ENCODE data around the gene ZNF668. TPM values are rescaled to one million over a fixed set of nuclear protein-coding genes. Genes with fewer than 3 reads are reported as not detected.
"Not testable (repeated sequence)": the region's sequence is repeated elsewhere in the genome, so short reads cannot be mapped to it uniquely, and the experiment has no call there.

ZNF668 gene
- total and polyA plus RNA-seq, 7 donors, result 4.8 to 12.5 (median 6.4) TPM

DNA sequence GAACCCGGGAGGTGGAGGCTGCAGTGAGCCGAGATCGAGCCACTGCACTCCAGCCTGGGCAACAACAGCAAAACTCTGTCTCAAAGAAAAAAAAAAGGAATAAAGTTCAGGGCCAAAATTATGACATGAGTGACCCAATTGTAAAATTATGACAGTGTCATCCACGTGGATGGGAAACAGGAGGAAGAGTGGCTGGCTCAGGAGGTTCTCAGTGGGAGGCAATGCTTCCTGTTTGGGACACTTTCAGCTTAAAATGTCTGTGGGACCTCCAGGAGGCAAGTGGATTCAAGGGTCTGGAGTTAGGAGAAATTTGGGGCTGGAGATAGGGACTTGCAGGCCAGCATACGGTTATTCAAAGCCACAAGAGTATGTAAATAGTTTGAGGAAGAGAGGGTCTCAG is 48.7 kb downstream of the ZNF668 start:
- TF ChIP-seq POLR2AphosphoS5 (IDR thresholded peaks at IDR 0.05), result peak in 1 of 4 donors; percentile 34
- TF ChIP-seq, protein P1, sequence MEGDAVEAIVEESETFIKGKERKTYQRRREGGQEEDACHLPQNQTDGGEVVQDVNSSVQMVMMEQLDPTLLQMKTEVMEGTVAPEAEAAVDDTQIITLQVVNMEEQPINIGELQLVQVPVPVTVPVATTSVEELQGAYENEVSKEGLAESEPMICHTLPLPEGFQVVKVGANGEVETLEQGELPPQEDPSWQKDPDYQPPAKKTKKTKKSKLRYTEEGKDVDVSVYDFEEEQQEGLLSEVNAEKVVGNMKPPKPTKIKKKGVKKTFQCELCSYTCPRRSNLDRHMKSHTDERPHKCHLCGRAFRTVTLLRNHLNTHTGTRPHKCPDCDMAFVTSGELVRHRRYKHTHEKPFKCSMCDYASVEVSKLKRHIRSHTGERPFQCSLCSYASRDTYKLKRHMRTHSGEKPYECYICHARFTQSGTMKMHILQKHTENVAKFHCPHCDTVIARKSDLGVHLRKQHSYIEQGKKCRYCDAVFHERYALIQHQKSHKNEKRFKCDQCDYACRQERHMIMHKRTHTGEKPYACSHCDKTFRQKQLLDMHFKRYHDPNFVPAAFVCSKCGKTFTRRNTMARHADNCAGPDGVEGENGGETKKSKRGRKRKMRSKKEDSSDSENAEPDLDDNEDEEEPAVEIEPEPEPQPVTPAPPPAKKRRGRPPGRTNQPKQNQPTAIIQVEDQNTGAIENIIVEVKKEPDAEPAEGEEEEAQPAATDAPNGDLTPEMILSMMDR (IDR thresholded peaks at IDR 0.05), result no peak
- Histone ChIP-seq H3K4me3 (no peak overlapping the region), H3K27ac (no peak overlapping the region), H3K9me3 (no peaks in the 10 kb centered on the region), H3K36me3 (no peaks in the 10 kb centered on the region), H3K27me3 (no peaks in the 10 kb centered on the region), H3K4me1 (no peaks in the 10 kb centered on the region)
- 84 to 85% methylated on average over 5 of the region's 5 CpGs for WGBS, 2 donors
- no peak for DNase-seq
- intact Hi-C loops (cut with DNase I), result no loop called here

DNA sequence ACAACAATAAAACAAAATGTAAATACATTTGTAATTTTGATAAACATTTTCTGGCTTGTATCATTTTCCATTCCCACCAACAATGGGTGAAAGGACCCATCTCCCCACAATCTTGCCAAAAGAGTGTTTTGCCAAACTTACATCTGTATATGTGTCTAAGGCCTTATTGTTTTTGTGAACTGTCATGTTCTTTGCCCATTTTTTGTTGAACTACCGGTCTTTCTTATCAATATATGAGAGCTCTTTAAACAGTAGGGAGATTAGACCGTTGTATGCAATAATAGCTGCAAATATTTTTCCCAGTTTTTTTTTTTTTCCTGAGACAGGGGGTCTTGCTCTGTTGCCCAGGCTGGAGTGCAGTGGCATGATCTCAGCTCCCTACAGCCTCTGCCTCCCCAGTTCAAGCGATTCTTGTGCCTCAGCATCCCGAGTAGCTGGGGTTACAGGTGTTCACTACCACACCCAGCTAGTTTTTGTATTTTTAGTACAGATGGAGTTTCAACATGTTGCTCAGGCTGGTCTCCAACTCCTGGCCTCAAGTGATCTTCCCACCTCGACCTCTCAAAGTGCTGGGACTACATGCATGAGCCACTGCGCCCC is 50.3 kb downstream of the ZNF668 start:
- Histone ChIP-seq H3K27me3 (no peaks in the 10 kb centered on the region), H3K4me1 (no peaks in the 10 kb centered on the region), H3K9me3 (no peaks in the 10 kb centered on the region), H3K36me3 (no peaks in the 10 kb centered on the region), H3K27ac (no peak overlapping the region), H3K4me3 (no peak overlapping the region)
- TF ChIP-seq POLR2AphosphoS5 (IDR thresholded peaks at IDR 0.05) (no peak), EP300 (IDR thresholded peaks at IDR 0.05) (no peak), POLR2A (IDR thresholded peaks at IDR 0.05) (no peak)
- TF ChIP-seq, protein P1 (IDR thresholded peaks at IDR 0.05), result no peak
- WGBS, 2 donors, result 69 to 85% methylated on average over 6 of the region's 6 CpGs
- intact Hi-C loops (cut with DNase I), result no loop called here
- DNase-seq, result no peak

DNA sequence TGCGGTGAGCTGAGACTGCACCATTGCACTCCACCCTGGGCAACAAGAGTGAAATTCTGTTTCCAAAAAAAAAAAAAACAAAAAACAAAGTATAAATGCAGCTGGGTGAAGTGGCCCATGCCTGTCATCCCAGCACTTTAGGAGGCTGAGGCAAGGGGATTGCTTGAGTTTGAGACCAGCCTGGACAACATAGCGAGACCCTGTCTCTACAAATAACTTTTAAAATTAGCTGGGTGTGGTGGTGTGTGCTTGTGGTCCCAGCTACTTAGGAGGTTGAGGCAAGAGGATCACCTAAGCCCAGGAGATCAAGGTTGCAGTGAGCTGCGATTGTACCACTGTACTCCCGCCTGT is 50.8 kb downstream of the ZNF668 start:
- TF ChIP-seq, protein P1 (IDR thresholded peaks at IDR 0.05), result no peak
- no peak for TF ChIP-seq POLR2AphosphoS5 (IDR thresholded peaks at IDR 0.05)
- TF ChIP-seq POLR2A (IDR thresholded peaks at IDR 0.05), result no peak
- TF ChIP-seq EP300 (IDR thresholded peaks at IDR 0.05), result no peak
- Histone ChIP-seq H3K27me3 (no peaks in the 10 kb centered on the region), H3K27ac (no peak overlapping the region), H3K4me1 (no peaks in the 10 kb centered on the region), H3K4me3 (no peak overlapping the region), H3K36me3 (no peaks in the 10 kb centered on the region), H3K9me3 (no peaks in the 10 kb centered on the region)
- intact Hi-C loops (cut with DNase I), result no loop called here
- 95% methylated on average over 4 of the region's 4 CpGs for WGBS, 2 donors
- DNase-seq, result no peak

DNA sequence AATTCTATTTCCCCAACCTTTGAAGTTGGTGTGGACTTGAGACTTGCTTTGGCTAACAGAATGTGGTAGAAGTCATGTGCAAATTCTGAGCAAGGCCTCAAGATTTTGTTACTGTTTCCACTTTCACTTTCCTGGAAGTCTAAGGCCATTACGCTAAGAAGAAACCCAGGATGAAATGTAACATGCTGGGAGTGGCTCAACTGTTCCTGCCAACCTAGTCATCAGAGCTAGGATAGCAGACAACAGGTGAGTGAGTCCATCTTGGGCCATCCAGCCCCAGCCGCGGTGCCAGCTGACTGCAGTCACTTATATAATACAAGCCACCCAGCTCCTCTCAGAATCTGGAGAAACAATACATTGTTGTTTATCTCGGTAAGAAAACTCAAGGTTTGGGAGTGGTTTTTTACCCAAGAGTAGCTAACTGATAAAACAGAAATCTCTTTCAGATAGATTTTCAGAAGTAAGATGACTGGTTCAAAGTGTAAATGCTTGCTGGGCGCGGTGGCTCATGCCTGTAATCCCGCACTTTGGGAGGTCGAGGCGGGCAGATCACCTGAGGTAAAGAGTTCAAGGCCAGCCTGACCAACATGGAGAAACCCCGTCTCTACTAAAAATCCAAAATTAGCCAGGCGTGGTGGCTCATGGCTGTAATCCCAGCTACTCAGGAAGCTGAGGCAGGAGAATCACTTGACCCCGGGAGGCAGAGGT is 51.3 kb downstream of the ZNF668 start:
- Histone ChIP-seq H3K27me3 (no peaks in the 10 kb centered on the region), H3K9me3 (no peaks in the 10 kb centered on the region), H3K27ac (no peak overlapping the region), H3K4me1 (no peaks in the 10 kb centered on the region), H3K4me3 (no peak overlapping the region), H3K36me3 (no peaks in the 10 kb centered on the region)
- 59 to 77% methylated on average over 12 of the region's 12 CpGs for WGBS, 2 donors
- intact Hi-C loops (cut with DNase I), result no loop called here
- TF ChIP-seq POLR2AphosphoS5 (IDR thresholded peaks at IDR 0.05), result no peak
- no peak for TF ChIP-seq EP300 (IDR thresholded peaks at IDR 0.05)
- TF ChIP-seq, protein P1 (IDR thresholded peaks at IDR 0.05), result no peak
- TF ChIP-seq POLR2A (IDR thresholded peaks at IDR 0.05), result no peak
- no peak for DNase-seq

DNA sequence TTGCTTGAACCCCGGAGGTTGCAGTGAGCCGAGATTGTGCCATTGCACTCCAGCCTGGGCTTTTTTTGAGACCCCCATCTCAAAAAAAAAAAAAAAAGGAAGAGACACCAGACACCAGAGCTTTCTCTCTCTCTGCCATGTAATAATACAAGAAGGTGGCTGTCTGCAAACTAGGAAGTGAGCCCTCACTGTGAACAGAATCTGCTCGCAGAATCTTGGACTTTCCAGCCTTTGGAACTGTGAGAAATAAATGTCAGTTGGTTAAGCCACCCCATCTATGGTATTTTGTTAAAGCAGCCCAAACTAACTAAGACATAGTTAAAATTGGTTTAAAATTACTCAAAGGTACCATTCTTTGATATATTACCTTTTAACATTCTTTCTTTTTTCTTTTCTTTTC is 53.5 kb downstream of the ZNF668 start:
- H3K27ac ChIP-seq, result no peak overlapping the region
- H3K36me3 ChIP-seq, result no peaks in the 10 kb centered on the region
- H3K9me3 ChIP-seq, result no peaks in the 10 kb centered on the region
- DNase-seq, result no peak
- no peak for TF ChIP-seq POLR2A (IDR thresholded peaks at IDR 0.05)
- no peak for TF ChIP-seq EP300 (IDR thresholded peaks at IDR 0.05)
- no peak for TF ChIP-seq POLR2AphosphoS5 (IDR thresholded peaks at IDR 0.05)
- TF ChIP-seq, protein P1 (IDR thresholded peaks at IDR 0.05), result no peak
- 93 to 98% methylated on average over 3 of the region's 3 CpGs for WGBS, 2 donors
- no peaks in the 10 kb centered on the region for H3K4me1 ChIP-seq
- H3K27me3 ChIP-seq, result no peaks in the 10 kb centered on the region
- intact Hi-C loops (cut with DNase I), result no loop called here
- no peak overlapping the region for H3K4me3 ChIP-seq

DNA sequence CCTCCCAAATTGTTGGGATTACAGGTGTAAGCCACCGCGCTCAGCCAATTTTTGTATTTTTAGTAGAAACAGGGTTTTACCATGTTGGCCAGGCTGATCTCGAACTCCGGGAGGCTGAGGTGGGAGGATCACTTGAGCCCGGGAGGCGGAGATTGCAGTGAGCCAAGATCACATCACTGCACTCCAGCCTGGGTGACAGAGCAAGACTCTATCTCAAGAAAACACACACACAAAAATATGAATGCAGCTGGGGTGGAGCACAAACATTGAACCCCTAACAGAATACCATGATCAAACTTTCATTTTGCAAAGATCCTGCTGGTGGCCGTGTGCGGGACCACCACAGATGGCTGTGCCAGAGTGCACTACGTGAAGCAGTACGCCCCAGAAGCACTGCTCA is 56.3 kb downstream of the ZNF668 start:
- H3K4me3 ChIP-seq; H3K36me3 ChIP-seq; intact Hi-C loops (cut with DNase I); H3K4me1 ChIP-seq; H3K27ac ChIP-seq; H3K9me3 ChIP-seq; DNase-seq: not testable (repeated sequence)
- 94 to 96% methylated on average over 10 of the region's 10 CpGs for WGBS, 2 donors
- peaks cover 0 to 23% (median 6%) of the 10 kb centered on the region in 3 donors for H3K27me3 ChIP-seq

All from sigmoid colon (tissue), 7 donors.